HepG2 (cell line): Measurements from ENCODE around the gene NABP2. TPM values are rescaled to one million over a fixed set of nuclear protein-coding genes. Genes with fewer than 3 reads are reported as not detected.
A peak's percentile ranks its signal among the peaks of the same experiment; 100 is the strongest.

Experiments
- AKAP8 ChIP-seq: sonication (generic); formaldehyde crosslinking; IDR thresholded peaks from 2 replicates; pipeline ENCODE4 v1.5.1; 2020; ENCODE audit warnings: mild to moderate bottlenecking, missing genetic modification reagents
- CREB3 ChIP-seq: sonication (generic); formaldehyde crosslinking; IDR thresholded peaks from 2 replicates; pipeline ENCODE4 v1.5.0; 2020; ENCODE audit warnings: missing genetic modification reagents
- FOXA1 ChIP-seq, 2 experiments: fragments of 450-650 bp in 1 of 2; sonication (generic) in 1 of 2; formaldehyde crosslinking in 1 of 2; IDR thresholded peaks; 2 replicates each; pipeline versions ENCODE4 v1.4.0 to v1.6.1; 2016 to 2020; ENCODE audit warnings: missing genetic modification reagents in 1 of 2
- GABPB1 ChIP-seq: IDR thresholded peaks from 2 replicates; pipeline ENCODE4 v1.6.1; 2016; ENCODE audit warnings: mild to moderate bottlenecking, missing genetic modification reagents, moderate library complexity, missing compliant biosample characterization
- HDAC6 ChIP-seq: fragments of 200-600 bp; sonication (generic); IDR thresholded peaks from 2 replicates; pipeline ENCODE4 v1.7.0; 2017; ENCODE audit warnings: mild to moderate bottlenecking, antibody characterized with exemption, low read length, low read depth
- HMGXB3 ChIP-seq: sonication (generic); formaldehyde crosslinking; IDR thresholded peaks from 2 replicates; pipeline ENCODE4 v1.4.0; 2020; ENCODE audit warnings: missing genetic modification reagents, borderline replicate concordance
- HNRNPL ChIP-seq: fragments of 200-400 bp; formaldehyde crosslinking; IDR thresholded peaks from 2 replicates; pipeline ENCODE4 v1.6.1; 2017; ENCODE audit warnings: mild to moderate bottlenecking, low read depth, low read length
- IRF9 ChIP-seq: sonication (generic); formaldehyde crosslinking; IDR thresholded peaks from 2 replicates; pipeline ENCODE4 v1.8.0; 2022; ENCODE audit warnings: missing genetic modification reagents, mild to moderate bottlenecking, borderline replicate concordance
- NR2F6 ChIP-seq, 2 experiments: IDR thresholded peaks; 2 replicates each; pipeline ENCODE4 v1.6.1; 2016; ENCODE audit warnings: antibody characterized with exemption in 1 of 2, mild to moderate bottlenecking in 1 of 2
- PATZ1 ChIP-seq: sonication (generic); formaldehyde crosslinking; IDR thresholded peaks from 2 replicates; pipeline ENCODE4 v1.4.0; 2020; ENCODE audit warnings: missing genetic modification reagents
- POLR2A ChIP-seq, 2 experiments: IDR thresholded peaks; 2 replicates each; pipeline ENCODE4 v1.6.1; 2011; ENCODE audit warnings: low read depth in 2 of 2, low read length in 2 of 2, mild to moderate bottlenecking in 1 of 2, moderate library complexity in 1 of 2; ENCODE audit not compliant: insufficient read depth in 1 of 2
- SOX13 ChIP-seq, 3 experiments: fragments of 450-650 bp in 1 of 3; sonication (generic) in 1 of 3; formaldehyde crosslinking in 1 of 3; IDR thresholded peaks in 2 of 3; conservative IDR thresholded peaks in 1 of 3; 2 replicates each; pipeline versions ENCODE4 v1.5.0 to v1.6.1; 2016 to 2020; ENCODE audit warnings: antibody characterized with exemption in 1 of 3, mild to moderate bottlenecking in 1 of 3, missing compliant biosample characterization in 1 of 3, missing genetic modification reagents in 1 of 3, moderate library complexity in 1 of 3
- ZNF124 ChIP-seq: sonication (generic); formaldehyde crosslinking; IDR thresholded peaks from 2 replicates; pipeline ENCODE4 v1.4.0; 2020; ENCODE audit warnings: missing genetic modification reagents
- ZNF704 ChIP-seq: sonication (generic); formaldehyde crosslinking; IDR thresholded peaks from 2 replicates; pipeline ENCODE4 v1.8.1; 2023; ENCODE audit warnings: mild to moderate bottlenecking, inconsistent platforms, moderate library complexity, missing genetic modification reagents, borderline replicate concordance
- polyA plus RNA-seq, 8 experiments: library from polyadenylated mRNA; depleted of rRNA in 3 of 8; stranded (reverse) in 7 of 8; unstranded in 1 of 8; fragments of >200 nt; fragmentation: Illumina TruSeq in 4 of 8; extraction: Trizol in 4 of 8; gene quantifications; 2 replicates each; pipeline versions ENCODE4 v1.2.1 to v1.2.3, GENCODE V29; 2011 to 2016; ENCODE audit warnings: low read depth in 4 of 8, missing spikeins in 1 of 8, mixed read lengths in 1 of 8; ENCODE audit not compliant: insufficient read depth in 1 of 8
- total RNA-seq, 5 experiments: library from RNA; depleted of rRNA; stranded (reverse); fragments of >200 nt; fragmentation: Illumina TruSeq; extraction: Trizol; gene quantifications; 2 replicates each; pipeline ENCODE4 v1.2.3, GENCODE V29; 2016; ENCODE audit warnings: low read depth in 1 of 5

Gene NABP2
- total and polyA plus RNA-seq, 2 of the 13 experiments (the other 11 are each of a cell fraction or from before 2014, with no cell fraction given): 33.2 to 35.5 TPM

- TF ChIP-seq HDAC6 (no peak), FOXA1 (IDR thresholded peaks at IDR 0.05) (no peak), FOXA1 (CRISPR knock-in tag; IDR thresholded peaks at IDR 0.05) (no peak), GABPB1 (CRISPR knock-in tag) (peak; percentile 92), IRF9 (CRISPR knock-in tag) (peak; percentile 74; the same call in 1 of the 2 replicates), PATZ1 (no peak; the same call in 1 of the 2 replicates), ZNF124 (peak; percentile 78), POLR2A (IDR thresholded peaks at IDR 0.05; ENCODE audit: insufficient read depth in 1 of 2, low read depth in 2 of 2, low read length in 2 of 2) (no peak), SOX13 (IDR thresholded peaks at IDR 0.05) (0 out of 2 replicates have a peak, but pooled peaks have one; percentile 32), SOX13 (CRISPR knock-in tag; conservative IDR thresholded peaks at IDR 0.05 in 1 of 2, IDR thresholded peaks at IDR 0.05 in 1 of 2) (peak in 1 of 2 experiments; percentile 50; a peak in 2 of 4 replicates), NR2F6 (IDR thresholded peaks at IDR 0.05) (no peak), NR2F6 (CRISPR knock-in tag; IDR thresholded peaks at IDR 0.05) (no peak; the same call in 1 of the 2 replicates), AKAP8 (CRISPR knock-in tag) (no peak), HMGXB3 (CRISPR knock-in tag) (no peak), HNRNPL (no peak), CREB3 (no peak), ZNF704 (0 out of 2 replicates have a peak, but pooled peaks have one; percentile 51)
Measured at GRCh38 chr12:56189918-56190694, 34.0 kb upstream of the NABP2 start (continued).
